SKM-1 (cell line): Measurements from ENCODE around the gene INSC.

Source experiments
- DNase-seq: peaks from one replicate; lab custom pipeline; 2025; ENCODE audit not compliant: unreplicated experiment; lab: John Stamatoyannopoulos, UW

Gene INSC

GRCh38 chr11:15107730-15108515 lies 6.8 kb upstream of the INSC start:
- no peak for DNase-seq

DNA sequence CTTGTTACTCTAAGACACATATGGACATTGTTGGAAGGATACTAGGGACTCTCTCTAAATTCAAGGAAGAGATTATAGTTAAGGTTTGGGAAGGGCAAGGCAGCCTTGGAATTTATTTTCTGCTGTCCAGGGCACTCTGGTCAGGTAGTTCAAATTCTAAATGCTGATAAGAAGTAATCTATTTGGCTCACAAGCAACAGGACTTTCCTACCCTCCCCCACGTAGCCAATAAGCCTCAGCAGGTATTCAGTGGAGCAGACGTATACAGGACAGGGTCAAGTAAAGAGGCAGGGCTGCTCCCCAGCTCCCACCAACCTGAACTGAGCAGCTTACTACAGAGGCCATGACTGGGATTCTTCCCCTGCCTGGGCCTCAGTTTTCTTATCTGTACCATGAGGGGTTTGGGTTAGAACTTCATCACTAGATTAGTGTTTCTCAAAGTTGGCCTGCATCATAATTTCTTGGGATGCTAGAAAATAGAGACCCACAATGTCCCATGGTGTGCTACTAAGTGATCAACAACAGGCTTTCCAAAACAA lies 6.1 kb upstream of the INSC start:
- DNase-seq = no peak

GRCh38 chr11:15109602-15110001 lies 5.1 kb upstream of the INSC start:
- no peak for DNase-seq

GRCh38 chr11:15111215-15111614 lies 3.5 kb upstream of the INSC start:
- no peak for DNase-seq

DNA sequence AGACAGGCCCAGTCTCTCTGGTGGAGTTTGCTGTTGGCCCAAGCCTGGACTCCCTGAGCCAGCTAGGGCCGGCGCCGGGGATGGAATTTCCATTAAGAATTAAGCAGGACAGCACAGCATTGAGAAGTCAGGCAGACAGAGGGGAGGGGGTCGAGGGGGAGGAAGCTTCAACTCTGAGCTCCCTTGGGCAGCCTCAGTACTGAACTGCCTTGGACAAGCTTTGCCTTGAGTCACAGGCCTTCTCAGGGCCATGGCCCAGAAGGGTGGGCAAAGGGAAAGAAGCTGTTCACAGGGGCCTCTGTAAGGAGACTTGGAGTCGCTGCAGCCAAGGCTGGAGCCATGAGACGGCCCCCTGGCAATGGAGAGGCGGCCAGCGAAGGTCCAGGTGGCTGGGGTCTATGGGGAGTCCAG lies 2.6 kb upstream of the INSC start:
- no peak for DNase-seq

- peak; percentile 90 for DNase-seq
Observed at GRCh38 chr11:15113381-15113780, 1.3 kb upstream of the INSC start.

- no peak for DNase-seq
Observed at GRCh38 chr11:15115686-15116085, 963 bp downstream of the INSC start.

DNA sequence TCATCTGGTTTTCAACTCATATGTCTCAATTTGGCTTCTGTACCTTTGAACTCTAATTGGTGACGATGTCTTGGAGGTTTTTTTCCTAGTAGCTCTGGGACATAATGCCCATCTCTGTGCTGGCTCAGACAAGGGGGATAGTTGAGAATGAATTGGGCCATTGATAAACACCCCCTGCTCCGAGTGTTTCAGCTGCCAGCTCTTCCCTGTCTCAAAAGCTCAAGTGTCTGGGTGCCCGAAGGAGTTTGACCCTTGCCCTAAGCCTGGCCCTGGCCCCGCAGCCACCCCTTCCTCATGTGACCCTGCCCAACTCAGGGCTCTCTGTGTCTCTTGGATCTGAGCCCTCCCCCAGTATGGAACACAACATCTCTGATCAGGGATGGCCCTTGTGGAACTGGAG lies 3.0 kb downstream of the INSC start:
- DNase-seq = no peak

- DNase-seq = no peak
Observed at GRCh38 chr11:15118431-15118830, 3.7 kb downstream of the INSC start.

DNA sequence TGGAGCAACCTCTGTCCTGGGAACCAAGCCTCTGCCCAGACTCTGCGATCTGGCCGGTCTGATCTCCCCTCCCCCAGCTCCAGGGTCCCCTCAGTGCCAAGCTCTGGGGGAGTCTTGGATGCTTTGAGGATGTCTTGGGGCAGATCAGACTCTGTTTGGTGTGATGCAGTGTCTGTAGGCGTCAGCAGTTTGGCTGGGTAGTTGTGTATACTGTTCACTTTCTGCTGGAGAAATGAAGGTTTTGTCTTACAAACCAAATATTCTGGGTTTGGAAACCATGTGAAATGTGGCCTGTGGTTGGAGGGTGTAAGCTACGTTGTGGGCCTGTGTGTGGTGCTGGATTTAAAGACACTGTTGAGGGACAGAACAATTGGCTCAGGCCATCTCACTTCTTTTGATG lies 4.6 kb downstream of the INSC start:
- DNase-seq = no peak

GRCh38 chr11:15119826-15120225 lies 5.1 kb downstream of the INSC start:
- no peak for DNase-seq

DNA sequence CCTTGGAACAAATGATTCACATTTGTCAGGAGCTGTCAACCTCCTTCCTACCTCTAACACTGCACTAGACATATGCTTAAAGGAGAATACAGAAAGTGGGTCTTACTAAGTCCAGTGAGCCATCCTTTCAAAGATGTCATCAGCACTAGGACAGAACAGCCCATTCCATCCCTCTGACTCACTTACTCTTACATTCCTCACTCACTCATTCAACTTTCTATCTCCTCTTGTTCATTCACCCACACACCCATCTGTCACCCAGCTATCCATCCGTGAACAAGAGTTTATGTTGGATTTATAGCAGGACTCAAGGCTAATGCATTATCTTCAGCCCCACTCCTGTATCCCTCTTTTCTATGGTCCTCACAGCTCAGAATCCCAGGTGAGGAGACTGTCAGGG lies 9.1 kb downstream of the INSC start:
- no peak for DNase-seq

DNA sequence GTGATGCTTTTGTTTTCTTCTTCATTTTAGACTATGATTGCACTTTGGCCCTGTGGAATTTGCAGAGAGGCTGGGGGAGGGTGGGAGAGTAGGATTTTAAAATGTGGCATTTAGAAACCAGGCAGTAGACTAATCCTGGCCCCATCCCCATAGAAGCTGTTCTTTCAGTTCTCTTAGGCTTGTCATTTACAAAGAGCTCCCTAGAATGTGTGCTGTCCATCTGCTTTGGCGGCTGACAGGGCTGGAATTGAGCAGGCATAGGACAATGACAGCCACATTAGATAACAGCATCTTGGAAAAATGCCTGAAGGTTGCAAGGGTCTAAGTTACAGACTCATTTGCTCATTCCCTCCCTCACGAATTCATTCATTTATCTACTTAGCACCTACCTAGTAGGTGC lies 9.8 kb downstream of the INSC start:
- no peak for DNase-seq

- DNase-seq = no peak
Observed at GRCh38 chr11:15127341-15127740, 12.6 kb downstream of the INSC start.

DNA sequence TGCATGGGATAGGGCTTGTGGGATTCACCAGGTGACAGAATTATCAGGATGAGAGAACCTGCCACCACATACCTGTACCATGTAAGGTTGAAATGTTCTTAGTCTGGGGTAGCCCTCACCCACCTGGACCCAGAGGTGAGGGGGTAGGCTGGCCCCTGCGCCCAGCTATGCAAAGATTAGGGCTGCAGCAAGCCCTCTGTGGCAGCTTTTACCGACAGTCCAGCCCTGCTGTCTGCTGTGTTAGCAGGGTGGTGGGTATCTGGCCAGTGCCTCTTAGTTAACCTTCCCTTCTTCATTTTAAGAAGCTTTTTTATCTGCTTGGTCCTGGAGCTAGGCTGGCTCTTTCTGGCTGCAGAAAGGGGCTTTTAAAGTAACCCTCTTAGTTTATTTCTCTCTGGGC lies 13.9 kb downstream of the INSC start:
- DNase-seq = no peak

DNA sequence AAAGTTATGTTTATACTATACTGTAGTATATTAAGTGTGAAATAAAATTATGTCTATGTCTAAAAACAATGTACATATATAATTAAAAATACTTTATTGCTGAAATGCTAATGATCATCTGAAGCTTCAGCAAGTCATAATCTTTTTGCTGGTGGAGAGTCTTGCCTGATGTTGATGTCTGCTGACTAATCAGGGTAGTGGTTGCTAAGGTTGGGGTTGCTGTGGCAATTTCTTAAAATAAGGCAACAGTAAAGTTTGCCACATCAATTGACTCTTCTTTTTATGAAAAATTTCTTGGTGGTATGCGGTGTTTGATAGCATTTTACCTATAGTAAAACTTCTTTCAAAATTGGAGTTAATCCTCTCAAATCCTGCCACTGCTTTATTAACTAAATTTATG lies 21.4 kb downstream of the INSC start:
- DNase-seq = no peak

DNA sequence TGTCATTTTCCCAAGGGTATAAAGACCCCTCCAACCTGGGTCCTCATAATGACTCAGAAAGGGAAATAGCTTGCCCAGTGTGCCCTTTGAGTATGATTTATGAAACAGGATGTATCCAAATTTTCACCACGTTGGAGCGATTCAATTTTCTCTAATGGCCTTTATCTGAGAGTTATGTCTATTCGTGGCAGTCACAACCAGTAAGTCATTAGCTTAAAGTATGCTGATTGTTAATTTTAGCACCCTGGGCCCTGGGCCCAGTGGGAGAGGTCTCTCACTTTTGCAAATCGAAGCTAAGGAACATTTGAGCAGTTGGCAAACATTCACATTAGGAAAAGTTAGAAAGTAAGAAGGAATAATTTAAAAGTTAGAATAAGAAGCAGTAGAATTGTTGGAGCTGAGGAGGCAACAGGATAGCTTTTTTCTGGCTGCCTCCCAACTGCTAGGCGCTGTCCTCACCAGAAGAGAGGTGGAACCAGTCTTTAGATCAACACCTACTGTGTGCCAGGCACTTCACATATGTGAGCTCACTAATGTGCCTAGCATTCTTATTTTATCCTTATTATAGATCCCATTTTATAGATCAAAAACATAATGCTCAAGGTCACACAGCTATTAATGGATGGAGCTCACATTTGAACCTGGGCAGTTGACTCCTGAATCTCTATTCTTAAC lies 24.5 kb downstream of the INSC start:
- no peak for DNase-seq

- no peak for DNase-seq
Observed at GRCh38 chr11:15139958-15140659, 25.4 kb downstream of the INSC start.

DNA sequence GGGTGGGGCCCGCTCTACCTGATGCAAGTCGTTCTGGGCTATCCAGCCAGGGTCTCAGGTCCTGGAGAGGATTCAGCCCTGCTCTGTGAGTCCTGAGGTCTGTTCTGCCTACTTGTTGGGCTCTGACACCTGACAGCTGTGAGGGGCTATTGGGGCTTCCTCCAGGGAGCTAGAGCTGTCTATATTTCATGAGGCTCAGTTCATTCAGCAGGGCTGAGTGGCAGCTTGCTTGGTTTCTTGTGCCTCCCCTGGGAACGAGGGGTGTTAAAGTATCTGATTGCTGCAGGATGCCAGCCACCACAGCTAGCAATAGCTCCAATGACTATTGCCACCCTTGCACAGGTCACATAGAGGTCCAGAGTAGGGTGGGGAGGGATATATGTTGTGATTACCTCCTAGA lies 26.7 kb downstream of the INSC start:
- no peak for DNase-seq

GRCh38 chr11:15142838-15143237 lies 28.1 kb downstream of the INSC start:
- no peak for DNase-seq

DNA sequence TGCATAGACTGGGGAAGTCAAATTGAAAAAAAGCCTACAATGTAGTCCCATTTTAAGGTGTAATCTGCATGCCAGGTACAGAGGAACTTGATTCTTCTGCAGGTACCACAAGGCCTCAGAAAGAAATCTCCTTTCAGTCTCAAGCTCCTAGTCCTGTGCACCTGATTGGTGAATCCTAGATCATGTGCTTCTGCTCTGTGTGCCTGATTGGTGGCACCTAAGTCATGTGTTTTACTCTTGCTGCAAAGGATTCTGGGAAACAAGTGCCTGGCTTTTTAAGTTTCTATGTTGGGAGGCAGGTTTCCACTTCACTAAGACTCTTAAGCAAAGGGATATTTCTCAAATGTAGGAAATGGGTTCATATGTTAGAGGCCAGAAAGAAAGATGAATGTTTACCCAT lies 29.1 kb downstream of the INSC start:
- no peak for DNase-seq

DNA sequence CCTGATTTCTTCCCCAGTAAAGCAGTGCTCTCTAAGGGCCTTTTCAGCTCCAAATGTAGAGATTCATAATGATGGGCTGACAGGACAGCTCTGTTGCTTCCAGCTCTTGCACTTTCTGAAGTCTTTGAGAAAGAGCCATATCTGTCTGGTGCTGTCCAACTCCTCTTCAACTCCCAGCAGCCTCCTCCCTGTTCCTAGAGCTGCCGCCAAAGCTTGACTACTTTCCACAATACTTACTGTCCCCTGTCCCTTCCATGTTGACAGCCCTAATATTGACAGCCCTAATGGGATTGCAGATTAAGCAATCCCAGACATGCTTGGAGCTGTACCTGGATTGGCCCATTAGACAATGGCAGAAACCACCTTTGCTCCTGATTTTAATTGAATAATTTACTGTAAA lies 29.6 kb downstream of the INSC start:
- no peak for DNase-seq
